Measurements from ENCODE around the gene SORCS3. TPM values are rescaled to one million over a fixed set of nuclear protein-coding genes. Genes with fewer than 3 reads are reported as not detected.

SORCS3 gene
- total and polyA plus RNA-seq, 11 donors: 0.03 to 0.19 (median 0.05) TPM; not detected in 8

DNA sequence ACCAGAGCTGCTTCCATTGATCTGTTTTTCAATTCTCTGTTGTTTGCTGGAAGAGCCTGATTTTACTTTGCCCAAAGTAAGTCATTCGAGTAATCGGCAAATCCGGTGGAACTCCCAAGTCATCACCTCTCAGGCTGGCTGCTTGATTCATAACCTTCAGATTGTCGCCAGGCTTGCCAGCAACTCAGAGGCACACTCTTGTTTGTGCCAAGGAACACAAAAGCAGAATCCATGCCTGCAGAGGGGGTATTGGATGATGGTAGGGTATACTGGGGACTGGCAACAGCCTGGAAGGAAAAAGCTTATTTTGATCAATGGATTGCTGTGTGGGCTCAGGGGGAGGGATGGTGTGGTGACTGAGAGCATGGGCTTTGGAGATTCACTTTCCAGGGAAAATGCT lies 542.4 kb downstream of the SORCS3 start:
- intact Hi-C loops (cut with DNase I): no loop called here

DNA sequence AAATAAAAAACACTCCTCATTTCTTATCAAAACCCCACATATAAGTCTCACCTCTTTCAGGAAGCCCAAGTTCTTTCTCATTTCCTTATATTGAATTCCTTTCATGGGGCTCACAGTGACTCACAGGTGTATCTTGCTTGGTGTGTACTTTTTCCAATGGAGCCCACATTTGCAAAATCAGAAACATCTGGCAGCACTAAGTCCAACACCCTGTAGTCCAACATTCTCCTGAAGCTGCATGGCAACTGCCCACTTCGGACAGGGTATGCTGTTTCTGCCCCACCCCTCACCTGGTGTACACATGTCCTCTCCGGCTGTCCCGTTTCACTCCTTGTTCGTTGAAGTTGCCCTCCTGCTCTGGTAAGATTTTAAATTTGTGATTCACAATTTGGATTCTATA lies 544.1 kb downstream of the SORCS3 start:
- intact Hi-C loops (cut with DNase I): no loop called here
- no peak overlapping the region for H3K27ac ChIP-seq
- WGBS, 4 donors: 76 to 86% (median 85%) methylated on average over 4 of the region's 4 CpGs
- H3K36me3 ChIP-seq: no peaks in the 10 kb centered on the region
- H3K4me3 ChIP-seq: no peak overlapping the region
- ATAC-seq (no peak), DNase-seq (no peak)
- H3K9me3 ChIP-seq: no peaks in the 10 kb centered on the region
- no peaks in the 10 kb centered on the region for H3K27me3 ChIP-seq
- H3K4me1 ChIP-seq: no peaks in the 10 kb centered on the region
- TF ChIP-seq POLR2A (IDR thresholded peaks at IDR 0.05): no peak
- TF ChIP-seq, protein P1, sequence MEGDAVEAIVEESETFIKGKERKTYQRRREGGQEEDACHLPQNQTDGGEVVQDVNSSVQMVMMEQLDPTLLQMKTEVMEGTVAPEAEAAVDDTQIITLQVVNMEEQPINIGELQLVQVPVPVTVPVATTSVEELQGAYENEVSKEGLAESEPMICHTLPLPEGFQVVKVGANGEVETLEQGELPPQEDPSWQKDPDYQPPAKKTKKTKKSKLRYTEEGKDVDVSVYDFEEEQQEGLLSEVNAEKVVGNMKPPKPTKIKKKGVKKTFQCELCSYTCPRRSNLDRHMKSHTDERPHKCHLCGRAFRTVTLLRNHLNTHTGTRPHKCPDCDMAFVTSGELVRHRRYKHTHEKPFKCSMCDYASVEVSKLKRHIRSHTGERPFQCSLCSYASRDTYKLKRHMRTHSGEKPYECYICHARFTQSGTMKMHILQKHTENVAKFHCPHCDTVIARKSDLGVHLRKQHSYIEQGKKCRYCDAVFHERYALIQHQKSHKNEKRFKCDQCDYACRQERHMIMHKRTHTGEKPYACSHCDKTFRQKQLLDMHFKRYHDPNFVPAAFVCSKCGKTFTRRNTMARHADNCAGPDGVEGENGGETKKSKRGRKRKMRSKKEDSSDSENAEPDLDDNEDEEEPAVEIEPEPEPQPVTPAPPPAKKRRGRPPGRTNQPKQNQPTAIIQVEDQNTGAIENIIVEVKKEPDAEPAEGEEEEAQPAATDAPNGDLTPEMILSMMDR (IDR thresholded peaks at IDR 0.05): no peak

More for the DNA sequence above, 542.4 kb downstream of the SORCS3 start:
- DNase-seq (no peak), ATAC-seq (no peak)
- no peak overlapping the region for H3K4me3 ChIP-seq
- H3K4me1 ChIP-seq: no peaks in the 10 kb centered on the region
- TF ChIP-seq, protein P1 (IDR thresholded peaks at IDR 0.05): no peak
- TF ChIP-seq POLR2A (IDR thresholded peaks at IDR 0.05): no peak
- H3K36me3 ChIP-seq: no peaks in the 10 kb centered on the region
- no peaks in the 10 kb centered on the region for H3K27me3 ChIP-seq
- H3K9me3 ChIP-seq: no peaks in the 10 kb centered on the region
- 83 to 92% (median 87%) methylated on average over 4 of the region's 4 CpGs for WGBS, 4 donors
- no peak overlapping the region for H3K27ac ChIP-seq

DNA sequence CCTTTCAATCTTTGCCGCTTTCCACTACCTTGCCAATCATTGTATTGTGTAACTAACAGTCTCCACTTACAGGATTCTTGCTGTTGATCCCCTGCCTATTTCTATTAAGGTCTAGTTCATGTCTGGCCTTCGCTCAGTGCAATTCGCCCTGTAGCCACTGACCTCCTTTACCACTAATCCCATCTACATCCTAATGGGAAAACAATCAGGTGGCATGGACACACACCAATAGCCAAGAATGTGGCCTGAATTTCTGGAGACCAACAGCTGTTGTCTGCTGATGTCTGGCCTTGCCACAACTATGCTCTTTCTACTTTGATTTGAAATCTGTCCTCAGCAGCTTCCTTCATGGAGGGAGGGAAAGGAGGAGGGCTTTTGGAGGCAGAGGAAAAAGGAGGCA lies 546.2 kb downstream of the SORCS3 start:
- H3K4me1 ChIP-seq: no peaks in the 10 kb centered on the region
- intact Hi-C loops (cut with DNase I): no loop called here

DNA sequence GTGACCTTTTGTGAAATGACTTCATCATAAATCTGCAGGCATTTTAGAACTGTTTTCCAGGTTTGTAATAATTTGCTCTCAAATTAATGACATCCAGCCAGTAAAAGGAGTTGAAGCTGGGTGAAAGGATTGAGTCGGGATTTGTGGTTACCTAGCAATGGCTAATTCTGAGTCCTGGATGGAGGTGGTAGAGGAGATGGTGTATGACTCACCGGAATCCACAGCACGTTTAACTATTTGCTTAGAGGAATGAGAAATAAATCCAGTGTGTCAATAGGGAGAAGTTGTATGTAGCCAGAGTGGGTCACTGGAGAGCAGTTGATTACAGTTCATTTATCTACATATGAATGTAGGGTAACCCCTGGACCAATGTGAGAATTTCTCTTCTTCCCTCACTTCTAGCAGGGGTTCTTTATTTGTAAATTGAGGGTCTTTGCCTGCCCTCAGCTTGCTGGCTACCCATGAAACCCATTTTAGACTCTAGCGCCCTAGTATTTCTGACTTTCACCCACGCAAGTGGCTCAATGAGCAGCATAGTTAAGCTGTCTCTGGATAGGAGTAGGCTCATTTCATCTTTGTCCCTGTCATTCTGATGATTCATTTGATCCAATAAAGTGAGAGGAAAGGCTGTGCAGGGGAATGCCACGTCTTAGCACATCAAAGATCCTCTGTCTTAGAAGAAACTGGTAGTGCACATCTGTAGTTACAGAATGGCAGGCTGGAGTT lies 547.8 kb downstream of the SORCS3 start:
- ATAC-seq: no peak
- H3K4me1 ChIP-seq: no peaks in the 10 kb centered on the region
- H3K27ac ChIP-seq: no peak overlapping the region
- TF ChIP-seq POLR2A (IDR thresholded peaks at IDR 0.05): no peak
- TF ChIP-seq, protein P1 (IDR thresholded peaks at IDR 0.05): no peak
- no peak for DNase-seq
- H3K27me3 ChIP-seq: no peaks in the 10 kb centered on the region
- no peaks in the 10 kb centered on the region for H3K36me3 ChIP-seq
- H3K9me3 ChIP-seq: no peaks in the 10 kb centered on the region
- WGBS, 4 donors: 64 to 75% (median 71%) methylated on average over 6 of the region's 6 CpGs
- intact Hi-C loops (cut with DNase I): no loop called here
- no peak overlapping the region for H3K4me3 ChIP-seq

More for the DNA sequence above, 546.2 kb downstream of the SORCS3 start:
- no peak overlapping the region for H3K27ac ChIP-seq
- TF ChIP-seq POLR2A (IDR thresholded peaks at IDR 0.05): no peak
- TF ChIP-seq, protein P1 (IDR thresholded peaks at IDR 0.05): no peak
- no peaks in the 10 kb centered on the region for H3K27me3 ChIP-seq
- ATAC-seq (no peak), DNase-seq (no peak)
- 84 to 91% (median 89%) methylated on average over 3 of the region's 3 CpGs for WGBS, 4 donors
- H3K36me3 ChIP-seq: no peaks in the 10 kb centered on the region
- no peak overlapping the region for H3K4me3 ChIP-seq
- no peaks in the 10 kb centered on the region for H3K9me3 ChIP-seq
